Right atrium auricular region (tissue), 2 donors: ENCODE results near the gene CDC6. TPM values are rescaled to one million over a fixed set of nuclear protein-coding genes. Genes with fewer than 3 reads are reported as not detected.

Experiments used
- DNase-seq: peaks from one replicate; pipeline ENCODE4 v3.0.0-alpha.2; 2019; ENCODE audit warnings: low spot score
- H3K27ac ChIP-seq, 2 donors: fragments of 200-600 bp; sonication (generic); 1 replicate in 1 of 2; 2 replicates in 1 of 2; pipeline ENCODE4 v1.5.1; 2016 to 2019
- H3K27me3 ChIP-seq, 2 donors: fragments of 200-600 bp; sonication (generic); one replicate each; pipeline versions ENCODE4 v1.5.1 to v1.6.0; 2017 to 2019
- H3K36me3 ChIP-seq: fragments of 200-600 bp; sonication (generic); one replicate; pipeline ENCODE4 v1.5.1; 2016
- H3K4me1 ChIP-seq, 2 donors: fragments of 200-600 bp; sonication (generic); one replicate each; pipeline versions ENCODE4 v1.5.1 to v1.6.0; 2017 to 2019
- H3K4me3 ChIP-seq, 2 donors: fragments of 200-600 bp; sonication (generic); 1 replicate in 1 of 2; 2 replicates in 1 of 2; pipeline ENCODE4 v1.5.1; 2017 to 2019; ENCODE audit warnings: mild to moderate bottlenecking in 1 of 2, moderate library complexity in 1 of 2
- H3K9me3 ChIP-seq, 2 donors: fragments of 200-600 bp; sonication (generic); one replicate each; pipeline ENCODE4 v1.5.1; 2019
- total RNA-seq, 2 donors: library from RNA; depleted of rRNA; stranded (reverse); fragments of >200 nt; gene quantifications; one replicate each; pipeline ENCODE4 v1.1.0, GENCODE V29; 2016
- TF ChIP-seq, protein P1 (sequence below), 2 donors: fragments of 200-600 bp; sonication (generic); IDR thresholded peaks; one replicate each; pipeline ENCODE4 v1.5.1; 2019; ENCODE audit warnings: antibody characterized with exemption in 2 of 2

The CDC6 gene
- total RNA-seq, 2 donors from 2014 or later = 0.44 to 1.0 TPM

DNA sequence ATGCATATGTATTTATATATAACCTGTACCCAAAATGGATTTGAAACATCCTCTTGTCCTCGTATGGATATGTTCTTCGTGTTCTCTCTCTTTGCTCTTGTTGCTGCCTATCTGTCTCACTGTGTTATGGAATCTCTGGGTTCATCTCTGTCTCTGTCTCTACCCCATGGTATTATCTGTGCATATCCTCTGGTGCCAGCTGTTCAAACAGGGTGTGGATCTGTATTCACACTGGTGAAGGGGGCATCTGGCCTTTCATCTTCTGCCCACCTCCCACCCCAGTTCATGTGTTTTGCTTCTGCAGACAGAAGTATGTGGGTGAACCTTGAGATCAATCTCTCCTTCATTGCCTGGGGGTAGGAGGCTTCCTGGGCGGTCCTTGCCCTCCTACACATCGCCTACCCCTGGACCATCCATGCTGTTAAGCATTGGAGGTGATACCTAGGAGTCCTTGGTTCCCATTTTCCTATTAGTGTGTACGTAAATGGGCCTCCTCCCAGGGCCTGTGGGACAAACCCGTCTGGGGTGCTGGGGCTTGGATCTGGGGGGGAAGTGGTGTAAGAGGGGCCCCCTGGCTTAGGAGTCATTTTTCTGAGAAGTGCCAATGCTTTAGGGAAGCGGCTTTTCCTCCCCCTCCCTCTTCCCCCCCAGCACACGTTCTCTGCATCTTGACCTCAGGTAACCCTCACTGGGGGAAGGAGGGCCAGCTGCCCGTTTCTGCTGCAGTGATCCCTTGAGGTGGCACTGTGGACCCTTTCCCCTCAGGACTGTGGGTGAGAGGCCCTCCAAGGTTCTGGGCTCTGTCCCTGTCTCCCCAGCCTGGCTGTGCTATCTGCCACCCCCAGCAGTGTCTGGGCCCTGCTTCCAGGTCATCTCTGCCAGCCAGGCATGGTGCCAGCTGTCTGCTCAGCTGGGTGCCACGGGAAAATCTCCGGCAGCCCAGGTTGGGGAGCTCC is 42.4 kb downstream of the CDC6 start:
- no peak overlapping the region for H3K4me3 ChIP-seq
- no peaks in the 10 kb centered on the region for H3K27me3 ChIP-seq
- H3K27ac ChIP-seq = peak overlapping the region; percentile 84 to 89
- H3K4me1 ChIP-seq = peaks cover 0 to 100% of the 10 kb centered on the region in 2 donors
- peaks cover 7% of the 10 kb centered on the region for H3K36me3 ChIP-seq
- no peaks in the 10 kb centered on the region for H3K9me3 ChIP-seq
- no peak for DNase-seq
- TF ChIP-seq, protein P1, sequence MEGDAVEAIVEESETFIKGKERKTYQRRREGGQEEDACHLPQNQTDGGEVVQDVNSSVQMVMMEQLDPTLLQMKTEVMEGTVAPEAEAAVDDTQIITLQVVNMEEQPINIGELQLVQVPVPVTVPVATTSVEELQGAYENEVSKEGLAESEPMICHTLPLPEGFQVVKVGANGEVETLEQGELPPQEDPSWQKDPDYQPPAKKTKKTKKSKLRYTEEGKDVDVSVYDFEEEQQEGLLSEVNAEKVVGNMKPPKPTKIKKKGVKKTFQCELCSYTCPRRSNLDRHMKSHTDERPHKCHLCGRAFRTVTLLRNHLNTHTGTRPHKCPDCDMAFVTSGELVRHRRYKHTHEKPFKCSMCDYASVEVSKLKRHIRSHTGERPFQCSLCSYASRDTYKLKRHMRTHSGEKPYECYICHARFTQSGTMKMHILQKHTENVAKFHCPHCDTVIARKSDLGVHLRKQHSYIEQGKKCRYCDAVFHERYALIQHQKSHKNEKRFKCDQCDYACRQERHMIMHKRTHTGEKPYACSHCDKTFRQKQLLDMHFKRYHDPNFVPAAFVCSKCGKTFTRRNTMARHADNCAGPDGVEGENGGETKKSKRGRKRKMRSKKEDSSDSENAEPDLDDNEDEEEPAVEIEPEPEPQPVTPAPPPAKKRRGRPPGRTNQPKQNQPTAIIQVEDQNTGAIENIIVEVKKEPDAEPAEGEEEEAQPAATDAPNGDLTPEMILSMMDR (IDR thresholded peaks at IDR 0.05) = no peak

GRCh38 chr17:40330850-40331470 is 43.3 kb downstream of the CDC6 start:
- no peaks in the 10 kb centered on the region for H3K9me3 ChIP-seq
- H3K4me3 ChIP-seq = no peak overlapping the region
- peaks cover 0 to 100% of the 10 kb centered on the region in 2 donors for H3K4me1 ChIP-seq
- DNase-seq = no peak
- peak overlapping the region; percentile 84 to 89 for H3K27ac ChIP-seq
- no peaks in the 10 kb centered on the region for H3K27me3 ChIP-seq
- peaks cover 7% of the 10 kb centered on the region for H3K36me3 ChIP-seq
- TF ChIP-seq, protein P1 (IDR thresholded peaks at IDR 0.05) = no peak

GRCh38 chr17:40331743-40332641 is 44.3 kb downstream of the CDC6 start:
- Histone ChIP-seq H3K4me3 (peak overlapping the region in 1 of 2 donors; percentile 24), H3K27ac (peak overlapping the region; percentile 84 to 89), H3K36me3 (peaks cover 7% of the 10 kb centered on the region), H3K27me3 (no peaks in the 10 kb centered on the region), H3K4me1 (peaks cover 0 to 99% of the 10 kb centered on the region in 2 donors), H3K9me3 (no peaks in the 10 kb centered on the region)
- peak; percentile 90 for DNase-seq
- TF ChIP-seq, protein P1 (IDR thresholded peaks at IDR 0.05) = no peak

GRCh38 chr17:40333781-40334448 is 46.2 kb downstream of the CDC6 start:
- TF ChIP-seq, protein P1 (IDR thresholded peaks at IDR 0.05) = no peak
- H3K36me3 ChIP-seq = peaks cover 7% of the 10 kb centered on the region
- DNase-seq = no peak
- H3K4me3 ChIP-seq = no peak overlapping the region
- no peaks in the 10 kb centered on the region for H3K27me3 ChIP-seq
- peak overlapping the region; percentile 84 to 89 for H3K27ac ChIP-seq
- peaks cover 0 to 99% of the 10 kb centered on the region in 2 donors for H3K4me1 ChIP-seq
- no peaks in the 10 kb centered on the region for H3K9me3 ChIP-seq

DNA sequence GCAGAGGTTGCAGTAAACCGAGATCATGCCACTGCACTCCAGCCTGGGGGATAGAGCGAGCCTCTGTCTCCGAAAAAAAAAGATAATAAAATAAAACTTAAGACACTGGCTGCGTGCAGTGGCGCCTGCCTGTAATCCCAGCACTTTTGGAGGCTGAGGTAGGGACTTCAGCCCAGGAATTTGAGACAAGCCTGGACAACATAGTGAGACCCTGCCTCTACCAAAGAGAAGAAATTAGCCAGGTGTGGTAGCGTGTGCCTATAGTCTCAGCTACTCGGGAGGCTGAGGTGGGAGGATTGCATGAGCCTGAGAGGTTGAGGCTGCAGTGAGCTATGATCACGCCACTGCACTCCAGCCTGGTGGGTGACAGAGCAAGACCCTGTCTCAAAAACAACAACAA is 47.9 kb downstream of the CDC6 start:
- TF ChIP-seq, protein P1 (IDR thresholded peaks at IDR 0.05) = no peak
- H3K36me3 ChIP-seq = peaks cover 7% of the 10 kb centered on the region
- H3K9me3 ChIP-seq = no peaks in the 10 kb centered on the region
- DNase-seq = no peak
- H3K4me1 ChIP-seq = peaks cover 0 to 99% of the 10 kb centered on the region in 2 donors
- H3K4me3 ChIP-seq = no peak overlapping the region
- H3K27me3 ChIP-seq = no peaks in the 10 kb centered on the region
- H3K27ac ChIP-seq = peak overlapping the region; percentile 84 to 89
